Loucy (cell line): ENCODE measurements around the gene PABPN1L.

Experiments used
- H2AFZ ChIP-seq: fragments of 200-600 bp; sonication (generic); 2 replicates; pipeline ENCODE4 v1.6.0; 2016; ENCODE audit warnings: antibody characterized with exemption, mild to moderate bottlenecking, low read length, moderate library complexity
- H3F3A ChIP-seq: fragments of 200-600 bp; 2 replicates; pipeline ENCODE4 v1.6.0; 2016; ENCODE audit warnings: antibody characterized with exemption, low read depth, mild to moderate bottlenecking
- H3K27me3 ChIP-seq: fragments of 200-600 bp; sonication (generic); 2 replicates; pipeline ENCODE4 v1.6.1; 2014; ENCODE audit warnings: low read length, mild to moderate bottlenecking; ENCODE audit not compliant: insufficient read depth, poor library complexity, severe bottlenecking
- H3K36me3 ChIP-seq: fragments of 200-600 bp; sonication (generic); 2 replicates; pipeline ENCODE4 v1.6.1; 2016; ENCODE audit warnings: low read length; ENCODE audit not compliant: insufficient read depth
- H3K4me1 ChIP-seq: fragments of 200-600 bp; sonication (generic); 2 replicates; pipeline ENCODE4 v1.5.1; 2014; ENCODE audit warnings: low read length, mild to moderate bottlenecking; ENCODE audit not compliant: insufficient read depth, poor library complexity, severe bottlenecking
- H3K4me2 ChIP-seq: fragments of 200-600 bp; sonication (generic); 2 replicates; pipeline ENCODE4 v1.6.0; 2014; ENCODE audit warnings: antibody characterized with exemption, low read length, low read depth, mild to moderate bottlenecking; ENCODE audit not compliant: poor library complexity, severe bottlenecking
- H3K4me3 ChIP-seq: fragments of 200-600 bp; sonication (generic); 2 replicates; pipeline ENCODE4 v1.5.1; 2014; ENCODE audit warnings: low read length, mild to moderate bottlenecking, mixed read lengths; ENCODE audit not compliant: poor library complexity, severe bottlenecking
- H3K79me2 ChIP-seq: fragments of 200-600 bp; sonication (generic); 2 replicates; pipeline ENCODE4 v1.6.1; 2014; ENCODE audit warnings: low read length; ENCODE audit not compliant: insufficient read depth
- H3K9ac ChIP-seq: fragments of 200-600 bp; sonication (generic); 2 replicates; pipeline ENCODE4 v1.6.0; 2014; ENCODE audit warnings: mild to moderate bottlenecking, low read depth, low read length, moderate library complexity; ENCODE audit not compliant: poor library complexity, severe bottlenecking
- H3K9me2 ChIP-seq: fragments of 200-600 bp; sonication (generic); replicated peaks from 2 replicates; pipeline ENCODE4 v1.6.1; 2016; ENCODE audit warnings: low read depth, low read length, mixed read lengths
- H3K9me3 ChIP-seq: fragments of 200-600 bp; sonication (generic); 2 replicates; pipeline ENCODE4 v1.6.1; 2014; ENCODE audit warnings: mild to moderate bottlenecking, antibody characterized with exemption, low read length, low read depth; ENCODE audit not compliant: insufficient read depth
- H4K20me1 ChIP-seq: fragments of 200-600 bp; sonication (generic); 2 replicates; pipeline ENCODE4 v1.6.0; 2014; ENCODE audit warnings: antibody characterized with exemption, low read length, mild to moderate bottlenecking; ENCODE audit not compliant: insufficient read depth, poor library complexity, severe bottlenecking
- EZH2phosphoT487 ChIP-seq: fragments of 200-600 bp; IDR thresholded peaks from 2 replicates; pipeline ENCODE4 v1.6.1; 2018; ENCODE audit warnings: antibody characterized with exemption, mild to moderate bottlenecking, moderate library complexity, borderline replicate concordance
- TF ChIP-seq, protein P1 (sequence below): fragments of 200-600 bp; sonication (generic); conservative IDR thresholded peaks from 2 replicates; pipeline ENCODE4 v1.5.1; 2014; ENCODE audit warnings: mild to moderate bottlenecking, antibody characterized with exemption, low read length

Gene PABPN1L

DNA sequence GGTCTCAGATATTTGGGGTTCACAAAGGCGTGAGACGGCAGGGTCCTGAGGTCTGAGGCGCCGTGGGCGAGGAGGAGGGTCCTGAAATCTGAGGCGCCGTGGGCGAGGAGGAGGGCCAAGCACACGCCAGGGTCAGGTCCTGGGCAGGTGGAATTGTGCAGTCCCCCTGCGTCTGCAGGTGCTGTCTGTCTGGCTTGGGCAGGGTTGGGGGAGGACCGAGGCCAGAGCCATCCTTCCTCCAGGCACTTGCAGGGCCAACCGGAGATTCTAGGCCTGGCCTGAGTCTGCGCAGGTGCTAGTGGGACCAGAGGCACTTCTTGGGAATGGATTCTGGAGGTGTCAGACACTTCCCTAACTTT is 52.3 kb downstream of the PABPN1L start:
- Histone ChIP-seq H3K9ac (no peak overlapping the region), H3K4me1 (no peaks in the 10 kb centered on the region), H3K27me3 (no peaks in the 10 kb centered on the region), H2AFZ (no peak overlapping the region), H3K9me3 (no peaks in the 10 kb centered on the region), H3K36me3 (peaks cover 6% of the 10 kb centered on the region; the same call in 1 of the 2 replicates), H4K20me1 (peaks cover 20% of the 10 kb centered on the region), H3K4me2 (no peak overlapping the region), H3F3A (no peaks in the 10 kb centered on the region), H3K9me2 (no peaks in the 10 kb centered on the region), H3K4me3 (no peak overlapping the region), H3K79me2 (peaks cover 20% of the 10 kb centered on the region; the same call in 1 of the 2 replicates)
- TF ChIP-seq EZH2phosphoT487, result no peak
- TF ChIP-seq, protein P1, sequence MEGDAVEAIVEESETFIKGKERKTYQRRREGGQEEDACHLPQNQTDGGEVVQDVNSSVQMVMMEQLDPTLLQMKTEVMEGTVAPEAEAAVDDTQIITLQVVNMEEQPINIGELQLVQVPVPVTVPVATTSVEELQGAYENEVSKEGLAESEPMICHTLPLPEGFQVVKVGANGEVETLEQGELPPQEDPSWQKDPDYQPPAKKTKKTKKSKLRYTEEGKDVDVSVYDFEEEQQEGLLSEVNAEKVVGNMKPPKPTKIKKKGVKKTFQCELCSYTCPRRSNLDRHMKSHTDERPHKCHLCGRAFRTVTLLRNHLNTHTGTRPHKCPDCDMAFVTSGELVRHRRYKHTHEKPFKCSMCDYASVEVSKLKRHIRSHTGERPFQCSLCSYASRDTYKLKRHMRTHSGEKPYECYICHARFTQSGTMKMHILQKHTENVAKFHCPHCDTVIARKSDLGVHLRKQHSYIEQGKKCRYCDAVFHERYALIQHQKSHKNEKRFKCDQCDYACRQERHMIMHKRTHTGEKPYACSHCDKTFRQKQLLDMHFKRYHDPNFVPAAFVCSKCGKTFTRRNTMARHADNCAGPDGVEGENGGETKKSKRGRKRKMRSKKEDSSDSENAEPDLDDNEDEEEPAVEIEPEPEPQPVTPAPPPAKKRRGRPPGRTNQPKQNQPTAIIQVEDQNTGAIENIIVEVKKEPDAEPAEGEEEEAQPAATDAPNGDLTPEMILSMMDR, result no peak
